ENCODE data around the gene TUBB4B.

The TUBB4B gene

DNA sequence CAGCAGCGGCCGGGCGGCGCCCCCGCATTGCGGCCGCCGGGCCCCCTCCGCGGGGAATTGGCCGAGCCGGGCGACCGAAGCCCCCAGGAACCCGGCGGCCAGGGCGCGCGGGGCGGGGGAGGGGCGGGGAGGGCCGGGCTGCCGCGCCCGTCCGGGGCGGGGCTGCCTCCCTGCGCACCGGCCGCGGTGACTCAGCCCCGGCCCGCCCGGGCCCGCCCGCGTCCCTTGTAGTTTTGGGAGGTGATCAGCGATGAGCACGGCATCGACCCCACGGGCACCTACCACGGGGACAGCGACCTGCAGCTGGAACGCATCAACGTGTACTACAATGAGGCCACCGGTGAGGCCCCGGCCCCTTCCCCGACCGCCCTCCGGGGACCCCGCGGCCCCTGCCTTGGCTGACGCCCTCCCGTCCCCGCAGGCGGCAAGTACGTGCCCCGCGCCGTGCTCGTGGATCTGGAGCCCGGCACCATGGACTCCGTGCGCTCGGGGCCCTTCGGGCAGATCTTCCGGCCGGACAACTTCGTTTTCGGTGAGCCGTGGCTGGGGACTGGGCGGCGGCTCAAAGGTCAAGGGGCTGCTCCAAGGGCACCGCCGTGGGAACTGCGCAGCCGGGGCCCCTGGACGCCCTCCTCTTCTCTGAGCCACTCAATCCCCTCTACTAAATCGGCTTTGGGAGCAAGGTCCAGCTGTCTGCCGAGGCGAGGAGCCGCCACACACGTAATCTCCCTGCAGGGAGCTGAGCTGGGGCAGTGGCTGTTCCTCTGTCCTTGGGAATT is 592 bp downstream of the TUBB4B start (continued):
- no peak for TF ChIP-seq ZNF555 (tag by site-specific recombination; conservative IDR thresholded peaks at IDR 0.05)
- TF ChIP-seq ZNF529 (tag by site-specific recombination; IDR thresholded peaks at IDR 0.05; ENCODE audit: insufficient replicate concordance), result no peak
- 0 out of 2 replicates have a peak, but pooled peaks have one; percentile 54 for TF ChIP-seq ZIC2 (tag by site-specific recombination; IDR thresholded peaks at IDR 0.05)
- TF ChIP-seq ZBTB21 (tag by site-specific recombination; IDR thresholded peaks at IDR 0.05), result no peak
- no peak for TF ChIP-seq ZNF133 (tag by site-specific recombination; IDR thresholded peaks at IDR 0.05)
- no peak for TF ChIP-seq ZNF792 (tag by site-specific recombination; IDR thresholded peaks at IDR 0.05)
- no peak; the same call in 1 of the 2 replicates for TF ChIP-seq ZNF324 (tag by site-specific recombination; IDR thresholded peaks at IDR 0.05)
- 0 out of 2 replicates have a peak, but pooled peaks have one; percentile 1 for TF ChIP-seq KLF10 (tag by site-specific recombination; IDR thresholded peaks at IDR 0.05)

DNA sequence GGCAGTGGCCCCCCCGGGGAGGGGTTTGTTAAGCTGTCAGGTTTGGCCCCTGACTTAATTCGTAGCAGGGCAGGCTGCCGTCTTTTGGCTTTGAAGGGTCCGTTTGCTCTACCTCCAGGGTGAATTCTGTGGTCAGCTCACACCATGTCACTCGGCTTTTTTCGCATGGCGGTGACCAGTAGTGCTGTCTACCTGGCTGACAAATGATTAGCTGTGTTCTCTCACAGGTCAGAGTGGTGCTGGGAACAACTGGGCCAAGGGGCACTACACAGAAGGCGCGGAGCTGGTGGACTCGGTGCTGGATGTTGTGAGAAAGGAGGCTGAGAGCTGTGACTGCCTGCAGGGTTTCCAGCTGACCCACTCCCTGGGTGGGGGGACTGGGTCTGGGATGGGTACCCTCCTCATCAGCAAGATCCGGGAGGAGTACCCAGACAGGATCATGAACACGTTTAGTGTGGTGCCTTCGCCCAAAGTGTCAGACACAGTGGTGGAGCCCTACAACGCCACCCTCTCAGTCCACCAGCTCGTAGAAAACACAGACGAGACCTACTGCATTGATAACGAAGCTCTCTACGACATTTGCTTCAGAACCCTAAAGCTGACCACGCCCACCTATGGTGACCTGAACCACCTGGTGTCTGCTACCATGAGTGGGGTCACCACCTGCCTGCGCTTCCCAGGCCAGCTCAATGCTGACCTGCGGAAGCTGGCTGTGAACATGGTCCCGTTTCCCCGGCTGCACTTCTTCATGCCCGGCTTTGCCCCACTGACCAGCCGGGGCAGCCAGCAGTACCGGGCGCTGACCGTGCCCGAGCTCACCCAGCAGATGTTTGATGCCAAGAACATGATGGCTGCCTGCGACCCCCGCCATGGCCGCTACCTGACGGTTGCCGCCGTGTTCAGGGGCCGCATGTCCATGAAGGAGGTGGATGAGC is 1.4 kb downstream of the TUBB4B start:
- Histone ChIP-seq H3K4me1 (ENCODE audit: control insufficient read depth, insufficient read depth, low read length) (0 out of 2 replicates have a peak, but pooled peaks cover 3% of the 10 kb centered on the region), H3K36me3 (ENCODE audit: control insufficient read depth in 2 of 2, insufficient read depth in 1 of 2, low read length in 2 of 2) (peaks cover 0 to 32% of the 10 kb centered on the region in 2 experiments; a peak in 1 of 3 replicates), H3K9me3 (ENCODE audit: control insufficient read depth, insufficient read depth, low read depth, low read length) (no peaks in the 10 kb centered on the region), H3K27ac (ENCODE audit: extremely low read depth, low read depth, low read length) (peak overlapping the region; percentile 89), H3K4me3 (ENCODE audit: low read depth, low read length) (peak overlapping the region; percentile 83)
- POLR2A ChIA-PET, result interaction anchor here (0.6 to 11.5 kb wide), 17 partner anchors 8 to 309 kb away, joined by 3 to 336 read pairs (median 4); partner anchors contain the start of genes CYSRT1, MAN1B1, MRPL41 and NELFB
- CTCF ChIA-PET, result interaction anchor here (0.8 to 1.3 kb wide), 2 partner anchors 12 to 213 kb away, joined by 5 to 13 read pairs; partner anchors contain the start of gene NELFB
- TF ChIP-seq ZNF624 (tag by site-specific recombination; IDR thresholded peaks at IDR 0.05), result no peak
- no peak for TF ChIP-seq SP3 (tag by site-specific recombination; IDR thresholded peaks at IDR 0.05)
- TF ChIP-seq, protein P1, sequence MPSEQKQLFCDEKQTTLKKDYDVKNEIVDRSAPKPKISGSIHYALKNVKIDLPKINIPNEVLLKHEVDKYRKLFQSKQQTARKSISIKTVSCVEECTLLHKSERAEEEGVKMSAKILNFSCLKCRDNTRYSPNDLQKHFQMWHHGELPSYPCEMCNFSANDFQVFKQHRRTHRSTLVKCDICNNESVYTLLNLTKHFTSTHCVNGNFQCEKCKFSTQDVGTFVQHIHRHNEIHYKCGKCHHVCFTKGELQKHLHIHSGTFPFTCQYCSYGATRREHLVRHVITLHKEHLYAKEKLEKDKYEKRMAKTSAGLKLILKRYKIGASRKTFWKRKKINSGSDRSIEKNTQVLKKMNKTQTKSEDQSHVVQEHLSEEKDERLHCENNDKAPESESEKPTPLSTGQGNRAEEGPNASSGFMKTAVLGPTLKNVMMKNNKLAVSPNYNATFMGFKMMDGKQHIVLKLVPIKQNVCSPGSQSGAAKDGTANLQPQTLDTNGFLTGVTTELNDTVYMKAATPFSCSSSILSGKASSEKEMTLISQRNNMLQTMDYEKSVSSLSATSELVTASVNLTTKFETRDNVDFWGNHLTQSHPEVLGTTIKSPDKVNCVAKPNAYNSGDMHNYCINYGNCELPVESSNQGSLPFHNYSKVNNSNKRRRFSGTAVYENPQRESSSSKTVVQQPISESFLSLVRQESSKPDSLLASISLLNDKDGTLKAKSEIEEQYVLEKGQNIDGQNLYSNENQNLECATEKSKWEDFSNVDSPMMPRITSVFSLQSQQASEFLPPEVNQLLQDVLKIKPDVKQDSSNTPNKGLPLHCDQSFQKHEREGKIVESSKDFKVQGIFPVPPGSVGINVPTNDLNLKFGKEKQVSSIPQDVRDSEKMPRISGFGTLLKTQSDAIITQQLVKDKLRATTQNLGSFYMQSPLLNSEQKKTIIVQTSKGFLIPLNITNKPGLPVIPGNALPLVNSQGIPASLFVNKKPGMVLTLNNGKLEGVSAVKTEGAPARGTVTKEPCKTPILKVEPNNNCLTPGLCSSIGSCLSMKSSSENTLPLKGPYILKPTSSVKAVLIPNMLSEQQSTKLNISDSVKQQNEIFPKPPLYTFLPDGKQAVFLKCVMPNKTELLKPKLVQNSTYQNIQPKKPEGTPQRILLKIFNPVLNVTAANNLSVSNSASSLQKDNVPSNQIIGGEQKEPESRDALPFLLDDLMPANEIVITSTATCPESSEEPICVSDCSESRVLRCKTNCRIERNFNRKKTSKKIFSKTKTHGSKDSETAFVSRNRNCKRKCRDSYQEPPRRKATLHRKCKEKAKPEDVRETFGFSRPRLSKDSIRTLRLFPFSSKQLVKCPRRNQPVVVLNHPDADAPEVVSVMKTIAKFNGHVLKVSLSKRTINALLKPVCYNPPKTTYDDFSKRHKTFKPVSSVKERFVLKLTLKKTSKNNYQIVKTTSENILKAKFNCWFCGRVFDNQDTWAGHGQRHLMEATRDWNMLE (tag by site-specific recombination; conservative IDR thresholded peaks at IDR 0.05; ENCODE audit: low read depth), result no peak
- no peak for TF ChIP-seq GFI1B (tag by site-specific recombination; IDR thresholded peaks at IDR 0.05)
- no peak for TF ChIP-seq ZNF555 (tag by site-specific recombination; conservative IDR thresholded peaks at IDR 0.05)
- TF ChIP-seq ZNF707 (tag by site-specific recombination; IDR thresholded peaks at IDR 0.05), result peak; percentile 77; the same call in 1 of the 2 replicates
- no peak for TF ChIP-seq ZNF211 (tag by site-specific recombination; IDR thresholded peaks at IDR 0.05; ENCODE audit: low read depth)
- TF ChIP-seq, protein P2, sequence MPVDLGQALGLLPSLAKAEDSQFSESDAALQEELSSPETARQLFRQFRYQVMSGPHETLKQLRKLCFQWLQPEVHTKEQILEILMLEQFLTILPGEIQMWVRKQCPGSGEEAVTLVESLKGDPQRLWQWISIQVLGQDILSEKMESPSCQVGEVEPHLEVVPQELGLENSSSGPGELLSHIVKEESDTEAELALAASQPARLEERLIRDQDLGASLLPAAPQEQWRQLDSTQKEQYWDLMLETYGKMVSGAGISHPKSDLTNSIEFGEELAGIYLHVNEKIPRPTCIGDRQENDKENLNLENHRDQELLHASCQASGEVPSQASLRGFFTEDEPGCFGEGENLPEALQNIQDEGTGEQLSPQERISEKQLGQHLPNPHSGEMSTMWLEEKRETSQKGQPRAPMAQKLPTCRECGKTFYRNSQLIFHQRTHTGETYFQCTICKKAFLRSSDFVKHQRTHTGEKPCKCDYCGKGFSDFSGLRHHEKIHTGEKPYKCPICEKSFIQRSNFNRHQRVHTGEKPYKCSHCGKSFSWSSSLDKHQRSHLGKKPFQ (tag by site-specific recombination; IDR thresholded peaks at IDR 0.05), result no peak
- TF ChIP-seq KLF9 (tag by site-specific recombination; IDR thresholded peaks at IDR 0.05; ENCODE audit: low read depth), result peak; percentile 68
- no peak for TF ChIP-seq ZNF791 (tag by site-specific recombination; IDR thresholded peaks at IDR 0.05)
- TF ChIP-seq, protein P3, sequence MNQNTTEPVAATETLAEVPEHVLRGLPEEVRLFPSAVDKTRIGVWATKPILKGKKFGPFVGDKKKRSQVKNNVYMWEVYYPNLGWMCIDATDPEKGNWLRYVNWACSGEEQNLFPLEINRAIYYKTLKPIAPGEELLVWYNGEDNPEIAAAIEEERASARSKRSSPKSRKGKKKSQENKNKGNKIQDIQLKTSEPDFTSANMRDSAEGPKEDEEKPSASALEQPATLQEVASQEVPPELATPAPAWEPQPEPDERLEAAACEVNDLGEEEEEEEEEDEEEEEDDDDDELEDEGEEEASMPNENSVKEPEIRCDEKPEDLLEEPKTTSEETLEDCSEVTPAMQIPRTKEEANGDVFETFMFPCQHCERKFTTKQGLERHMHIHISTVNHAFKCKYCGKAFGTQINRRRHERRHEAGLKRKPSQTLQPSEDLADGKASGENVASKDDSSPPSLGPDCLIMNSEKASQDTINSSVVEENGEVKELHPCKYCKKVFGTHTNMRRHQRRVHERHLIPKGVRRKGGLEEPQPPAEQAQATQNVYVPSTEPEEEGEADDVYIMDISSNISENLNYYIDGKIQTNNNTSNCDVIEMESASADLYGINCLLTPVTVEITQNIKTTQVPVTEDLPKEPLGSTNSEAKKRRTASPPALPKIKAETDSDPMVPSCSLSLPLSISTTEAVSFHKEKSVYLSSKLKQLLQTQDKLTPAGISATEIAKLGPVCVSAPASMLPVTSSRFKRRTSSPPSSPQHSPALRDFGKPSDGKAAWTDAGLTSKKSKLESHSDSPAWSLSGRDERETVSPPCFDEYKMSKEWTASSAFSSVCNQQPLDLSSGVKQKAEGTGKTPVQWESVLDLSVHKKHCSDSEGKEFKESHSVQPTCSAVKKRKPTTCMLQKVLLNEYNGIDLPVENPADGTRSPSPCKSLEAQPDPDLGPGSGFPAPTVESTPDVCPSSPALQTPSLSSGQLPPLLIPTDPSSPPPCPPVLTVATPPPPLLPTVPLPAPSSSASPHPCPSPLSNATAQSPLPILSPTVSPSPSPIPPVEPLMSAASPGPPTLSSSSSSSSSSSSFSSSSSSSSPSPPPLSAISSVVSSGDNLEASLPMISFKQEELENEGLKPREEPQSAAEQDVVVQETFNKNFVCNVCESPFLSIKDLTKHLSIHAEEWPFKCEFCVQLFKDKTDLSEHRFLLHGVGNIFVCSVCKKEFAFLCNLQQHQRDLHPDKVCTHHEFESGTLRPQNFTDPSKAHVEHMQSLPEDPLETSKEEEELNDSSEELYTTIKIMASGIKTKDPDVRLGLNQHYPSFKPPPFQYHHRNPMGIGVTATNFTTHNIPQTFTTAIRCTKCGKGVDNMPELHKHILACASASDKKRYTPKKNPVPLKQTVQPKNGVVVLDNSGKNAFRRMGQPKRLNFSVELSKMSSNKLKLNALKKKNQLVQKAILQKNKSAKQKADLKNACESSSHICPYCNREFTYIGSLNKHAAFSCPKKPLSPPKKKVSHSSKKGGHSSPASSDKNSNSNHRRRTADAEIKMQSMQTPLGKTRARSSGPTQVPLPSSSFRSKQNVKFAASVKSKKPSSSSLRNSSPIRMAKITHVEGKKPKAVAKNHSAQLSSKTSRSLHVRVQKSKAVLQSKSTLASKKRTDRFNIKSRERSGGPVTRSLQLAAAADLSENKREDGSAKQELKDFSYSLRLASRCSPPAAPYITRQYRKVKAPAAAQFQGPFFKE (tag by site-specific recombination; IDR thresholded peaks at IDR 0.05; ENCODE audit: borderline replicate concordance), result 0 out of 2 replicates have a peak, but pooled peaks have one; percentile 23
- TF ChIP-seq ZNF146 (tag by site-specific recombination; IDR thresholded peaks at IDR 0.05), result no peak
- TF ChIP-seq ZNF23 (tag by site-specific recombination; IDR thresholded peaks at IDR 0.05; ENCODE audit: borderline replicate concordance), result no peak

Measured in HEK293 (cell line).